ENCODE data around the gene STXBP3. TPM values are rescaled to one million over a fixed set of nuclear protein-coding genes. Genes with fewer than 3 reads are reported as not detected.

STXBP3 gene
- total and polyA plus RNA-seq, 2 experiments from 2014 or later = 25.0 to 77.5 TPM

DNA sequence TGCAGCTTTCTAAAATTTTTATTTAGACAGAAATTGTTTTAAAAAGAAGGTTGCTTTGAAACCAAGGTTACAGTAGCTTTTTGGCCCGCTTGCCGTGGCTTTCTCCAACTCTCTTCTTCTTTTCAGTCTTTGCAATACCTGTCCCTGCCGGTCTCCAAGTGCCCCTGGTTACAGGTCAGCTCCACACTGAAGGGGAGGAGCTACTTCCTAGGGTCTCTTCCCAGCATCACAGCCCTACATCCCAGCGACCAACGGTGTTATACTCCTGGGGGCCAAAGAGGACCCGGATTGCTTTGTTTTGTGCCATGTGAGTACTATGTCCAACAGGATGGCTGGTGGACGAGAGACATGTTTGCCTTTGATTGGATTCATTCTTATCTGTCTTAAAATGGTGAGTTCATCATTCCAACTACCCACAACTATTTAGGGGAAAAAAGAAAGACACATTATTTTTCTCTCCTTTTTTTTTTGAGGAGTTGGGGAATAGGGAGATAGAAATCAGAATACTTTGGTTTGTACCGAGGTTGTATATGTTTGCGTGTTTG lies 33.8 kb upstream of the STXBP3 start, which contains the start of gene FNDC7:
TSS of gene FNDC7 (plus strand) at position 303 of the 545 bp plus-strand sequence. CDS start at position 329, 26 bp downstream.
- H4K20me1 ChIP-seq (ENCODE audit: insufficient read depth, poor library complexity, severe bottlenecking) = no peaks in the 10 kb centered on the region
- DNase-seq (ENCODE audit: low spot score) = no peak
- H3K27me3 ChIP-seq = no peaks in the 10 kb centered on the region
- H2AFZ ChIP-seq = no peak within 1 kb of the TSS
- no peaks in the 10 kb centered on the region for H3K4me1 ChIP-seq (ENCODE audit: insufficient read depth)
- no peaks in the 10 kb centered on the region for H3K79me2 ChIP-seq
- no peaks in the 10 kb centered on the region for H3K36me3 ChIP-seq (replicated peaks; ENCODE audit: insufficient read depth, low read depth)
- no peaks in the 10 kb centered on the region for H3K9me2 ChIP-seq (replicated peaks; ENCODE audit: insufficient read depth)
- TF ChIP-seq EZH2 (IDR thresholded peaks at IDR 0.05; ENCODE audit: borderline replicate concordance) (no peak), EZH2phosphoT487 (IDR thresholded peaks at IDR 0.05; ENCODE audit: low read depth, severe bottlenecking, unreplicated experiment) (no peak)
- TF ChIP-seq, protein P1, sequence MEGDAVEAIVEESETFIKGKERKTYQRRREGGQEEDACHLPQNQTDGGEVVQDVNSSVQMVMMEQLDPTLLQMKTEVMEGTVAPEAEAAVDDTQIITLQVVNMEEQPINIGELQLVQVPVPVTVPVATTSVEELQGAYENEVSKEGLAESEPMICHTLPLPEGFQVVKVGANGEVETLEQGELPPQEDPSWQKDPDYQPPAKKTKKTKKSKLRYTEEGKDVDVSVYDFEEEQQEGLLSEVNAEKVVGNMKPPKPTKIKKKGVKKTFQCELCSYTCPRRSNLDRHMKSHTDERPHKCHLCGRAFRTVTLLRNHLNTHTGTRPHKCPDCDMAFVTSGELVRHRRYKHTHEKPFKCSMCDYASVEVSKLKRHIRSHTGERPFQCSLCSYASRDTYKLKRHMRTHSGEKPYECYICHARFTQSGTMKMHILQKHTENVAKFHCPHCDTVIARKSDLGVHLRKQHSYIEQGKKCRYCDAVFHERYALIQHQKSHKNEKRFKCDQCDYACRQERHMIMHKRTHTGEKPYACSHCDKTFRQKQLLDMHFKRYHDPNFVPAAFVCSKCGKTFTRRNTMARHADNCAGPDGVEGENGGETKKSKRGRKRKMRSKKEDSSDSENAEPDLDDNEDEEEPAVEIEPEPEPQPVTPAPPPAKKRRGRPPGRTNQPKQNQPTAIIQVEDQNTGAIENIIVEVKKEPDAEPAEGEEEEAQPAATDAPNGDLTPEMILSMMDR (IDR thresholded peaks at IDR 0.05; ENCODE audit: poor library complexity) = no peak
- WGBS (ENCODE audit: low lambda C conversion rate, missing lambda C conversion rate) = 46% methylated on average over 9 of the region's 9 CpGs
- no peaks in the 10 kb centered on the region for H3K9me3 ChIP-seq (ENCODE audit: low read depth)
- no peak within 1 kb of the TSS for H3K27ac ChIP-seq
- no peak within 1 kb of the TSS for H3K4me2 ChIP-seq
- H3K4me3 ChIP-seq = no peak within 1 kb of the TSS

DNA sequence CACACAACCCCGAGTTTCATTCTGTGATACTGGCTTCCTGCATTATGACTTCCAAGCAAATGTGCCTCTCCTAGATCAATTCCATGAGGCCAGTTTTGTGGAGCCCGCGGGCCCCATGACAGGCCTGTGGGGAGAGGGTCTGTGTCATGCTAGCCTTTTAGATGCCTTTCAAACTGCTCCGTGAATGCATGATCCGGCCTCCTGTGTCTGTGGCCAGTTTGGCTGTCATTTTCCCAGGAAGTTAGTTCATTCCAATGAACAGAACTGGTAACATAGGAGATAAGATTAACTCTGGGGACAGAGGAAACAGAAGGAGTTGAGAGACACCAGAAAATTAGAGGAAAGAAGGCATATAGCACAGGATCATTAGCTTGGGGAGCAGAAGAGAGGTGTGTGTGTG lies 30.5 kb upstream of the STXBP3 start:
- no peaks in the 10 kb centered on the region for H3K9me3 ChIP-seq (ENCODE audit: low read depth)
- H3K9me2 ChIP-seq (replicated peaks; ENCODE audit: insufficient read depth) = no peaks in the 10 kb centered on the region
- DNase-seq (ENCODE audit: low spot score) = no peak
- no peak for TF ChIP-seq EZH2 (IDR thresholded peaks at IDR 0.05; ENCODE audit: borderline replicate concordance)
- TF ChIP-seq EZH2phosphoT487 (IDR thresholded peaks at IDR 0.05; ENCODE audit: low read depth, severe bottlenecking, unreplicated experiment) = no peak
- TF ChIP-seq, protein P1 (IDR thresholded peaks at IDR 0.05; ENCODE audit: poor library complexity) = no peak
- H3K27me3 ChIP-seq = no peaks in the 10 kb centered on the region
- no peak overlapping the region for H2AFZ ChIP-seq
- no peak overlapping the region for H3K27ac ChIP-seq
- no peak overlapping the region for H3K4me3 ChIP-seq
- WGBS (ENCODE audit: low lambda C conversion rate, missing lambda C conversion rate) = 78% methylated on average over 5 of the region's 5 CpGs
- H3K79me2 ChIP-seq = no peaks in the 10 kb centered on the region
- H4K20me1 ChIP-seq (ENCODE audit: insufficient read depth, poor library complexity, severe bottlenecking) = no peaks in the 10 kb centered on the region
- no peaks in the 10 kb centered on the region for H3K36me3 ChIP-seq (replicated peaks; ENCODE audit: insufficient read depth, low read depth)
- no peaks in the 10 kb centered on the region for H3K4me1 ChIP-seq (ENCODE audit: insufficient read depth)
- H3K4me2 ChIP-seq = no peak overlapping the region

DNA sequence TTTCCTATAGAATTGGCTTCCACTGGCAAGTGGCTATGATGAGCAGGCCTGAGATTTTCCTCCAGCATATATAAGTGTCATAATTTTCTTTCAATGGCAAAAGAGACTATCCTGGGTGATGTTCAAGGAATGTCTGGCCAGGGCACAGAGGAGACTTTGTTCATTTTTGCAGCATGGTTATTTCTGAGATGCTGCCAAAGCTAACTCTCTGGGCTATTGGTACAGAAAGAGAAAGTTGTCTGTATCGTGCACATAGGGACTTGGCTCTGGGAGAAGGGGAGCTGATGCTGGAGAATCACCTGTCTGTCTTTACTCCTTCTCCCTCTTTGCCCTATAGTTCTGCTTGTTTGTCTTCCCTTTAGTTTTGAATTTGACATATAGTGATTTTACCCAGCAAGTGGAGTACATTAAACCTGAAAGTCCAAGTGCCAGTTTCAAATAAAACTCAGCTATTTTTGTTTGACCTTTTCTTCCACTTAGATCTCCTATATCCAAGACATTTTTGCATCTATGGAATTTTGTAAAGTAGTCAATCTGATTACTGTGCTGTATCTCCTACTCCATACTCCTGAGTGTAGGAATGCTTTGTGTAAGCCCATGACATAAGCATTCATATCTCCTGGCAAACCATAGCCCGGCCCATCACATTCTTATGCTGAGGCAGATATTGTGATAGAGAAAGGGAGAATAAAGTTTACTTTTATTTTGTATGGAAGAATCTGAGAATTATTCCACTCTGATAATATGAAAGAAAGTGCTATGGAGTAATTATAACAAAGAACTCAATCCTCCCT lies 29.8 kb upstream of the STXBP3 start:
- H3K9me2 ChIP-seq (replicated peaks; ENCODE audit: insufficient read depth) = no peaks in the 10 kb centered on the region
- 90% methylated on average over 2 of the region's 2 CpGs for WGBS (ENCODE audit: low lambda C conversion rate, missing lambda C conversion rate)
- TF ChIP-seq, protein P1 (IDR thresholded peaks at IDR 0.05; ENCODE audit: poor library complexity) = no peak
- TF ChIP-seq EZH2 (IDR thresholded peaks at IDR 0.05; ENCODE audit: borderline replicate concordance) = no peak
- no peak for TF ChIP-seq EZH2phosphoT487 (IDR thresholded peaks at IDR 0.05; ENCODE audit: low read depth, severe bottlenecking, unreplicated experiment)
- no peak overlapping the region for H2AFZ ChIP-seq
- H4K20me1 ChIP-seq (ENCODE audit: insufficient read depth, poor library complexity, severe bottlenecking) = no peaks in the 10 kb centered on the region
- no peaks in the 10 kb centered on the region for H3K36me3 ChIP-seq (replicated peaks; ENCODE audit: insufficient read depth, low read depth)
- no peaks in the 10 kb centered on the region for H3K9me3 ChIP-seq (ENCODE audit: low read depth)
- no peaks in the 10 kb centered on the region for H3K79me2 ChIP-seq
- H3K4me2 ChIP-seq = no peak overlapping the region
- no peak overlapping the region for H3K4me3 ChIP-seq
- no peaks in the 10 kb centered on the region for H3K4me1 ChIP-seq (ENCODE audit: insufficient read depth)
- no peaks in the 10 kb centered on the region for H3K27me3 ChIP-seq
- H3K27ac ChIP-seq = no peak overlapping the region
- DNase-seq (ENCODE audit: low spot score) = no peak

Measured in hepatocyte (in vitro differentiated cells).